Body of pancreas (tissue), 4 donors: ENCODE data around the gene NOL4L. TPM values are rescaled to one million over a fixed set of nuclear protein-coding genes. Genes with fewer than 3 reads are reported as not detected.
A peak's percentile ranks its signal among the peaks of the same experiment; 100 is the strongest.

Experiments used
- ATAC-seq: fragments of 150-250 bp; one replicate; pipeline ENCODE4 v1.9.1; 2016
- DNase-seq, 4 donors: peaks; one replicate each; pipeline ENCODE4 v3.0.0-alpha.2; 2019
- H3K27ac ChIP-seq, 4 donors: fragments of 200-600 bp; sonication (generic); 1 replicate in 3 of 4; 2 replicates in 1 of 4; pipeline versions ENCODE4 v1.5.1 to v1.6.1; 2016 to 2019; ENCODE audit warnings: mild to moderate bottlenecking in 1 of 4, mixed read lengths in 1 of 4, moderate library complexity in 1 of 4
- H3K27me3 ChIP-seq, 2 donors: fragments of 200-600 bp; sonication (generic); one replicate each; pipeline ENCODE4 v1.6.0; 2016; ENCODE audit warnings: mild to moderate bottlenecking in 1 of 2
- H3K36me3 ChIP-seq, 2 donors: fragments of 200-600 bp; sonication (generic); replicated peaks in 1 of 2; 2 replicates each; pipeline ENCODE4 v1.5.1; 2016; ENCODE audit warnings: low read depth in 2 of 2; ENCODE audit not compliant: insufficient read depth in 1 of 2
- H3K4me1 ChIP-seq: fragments of 200-600 bp; sonication (generic); one replicate; pipeline ENCODE4 v1.6.0; 2016
- H3K4me3 ChIP-seq, 2 donors: fragments of 200-600 bp; sonication (generic); 1 replicate in 1 of 2; 2 replicates in 1 of 2; pipeline ENCODE4 v1.5.1; 2016 to 2019
- H3K9me3 ChIP-seq, 3 donors: fragments of 200-600 bp; sonication (generic); 1 replicate in 2 of 3; 2 replicates in 1 of 3; pipeline ENCODE4 v1.5.1; 2016
- POLR2A ChIP-seq, 3 donors: fragments of 450-650 bp; IDR thresholded peaks; one replicate each; pipeline ENCODE4 v1.6.1; 2016; ENCODE audit warnings: antibody characterized with exemption in 3 of 3, mild to moderate bottlenecking in 2 of 3
- whole genome bisulfite sequencing, 2 donors: methylation state at CpG; one replicate each; pipeline ENCODE4 v1.1.5; 2017; 5-methylcytosine and 5-hydroxymethylcytosine counted together
- intact Hi-C: fragments of 100-400 bp; cut with DNase I; formaldehyde crosslinking; loops from one replicate; pipeline ENCODE4 v1.15.1; 2023
- total RNA-seq, 2 donors: library from RNA; depleted of rRNA; stranded (reverse); fragments of >200 nt; gene quantifications; one replicate each; pipeline ENCODE4 v1.1.0, GENCODE V29; 2016
- TF ChIP-seq, protein P1 (sequence below), 7 experiments: fragments of 450-650 bp in 4 of 7; fragments of 200-600 bp in 3 of 7; sonication (generic) in 3 of 7; IDR thresholded peaks; one replicate each; pipeline ENCODE4 v1.5.1; 2016 to 2019; ENCODE audit warnings: antibody characterized with exemption in 7 of 7

Gene NOL4L
- total RNA-seq, 2 donors from 2014 or later, result 15.0 to 36.9 TPM

DNA sequence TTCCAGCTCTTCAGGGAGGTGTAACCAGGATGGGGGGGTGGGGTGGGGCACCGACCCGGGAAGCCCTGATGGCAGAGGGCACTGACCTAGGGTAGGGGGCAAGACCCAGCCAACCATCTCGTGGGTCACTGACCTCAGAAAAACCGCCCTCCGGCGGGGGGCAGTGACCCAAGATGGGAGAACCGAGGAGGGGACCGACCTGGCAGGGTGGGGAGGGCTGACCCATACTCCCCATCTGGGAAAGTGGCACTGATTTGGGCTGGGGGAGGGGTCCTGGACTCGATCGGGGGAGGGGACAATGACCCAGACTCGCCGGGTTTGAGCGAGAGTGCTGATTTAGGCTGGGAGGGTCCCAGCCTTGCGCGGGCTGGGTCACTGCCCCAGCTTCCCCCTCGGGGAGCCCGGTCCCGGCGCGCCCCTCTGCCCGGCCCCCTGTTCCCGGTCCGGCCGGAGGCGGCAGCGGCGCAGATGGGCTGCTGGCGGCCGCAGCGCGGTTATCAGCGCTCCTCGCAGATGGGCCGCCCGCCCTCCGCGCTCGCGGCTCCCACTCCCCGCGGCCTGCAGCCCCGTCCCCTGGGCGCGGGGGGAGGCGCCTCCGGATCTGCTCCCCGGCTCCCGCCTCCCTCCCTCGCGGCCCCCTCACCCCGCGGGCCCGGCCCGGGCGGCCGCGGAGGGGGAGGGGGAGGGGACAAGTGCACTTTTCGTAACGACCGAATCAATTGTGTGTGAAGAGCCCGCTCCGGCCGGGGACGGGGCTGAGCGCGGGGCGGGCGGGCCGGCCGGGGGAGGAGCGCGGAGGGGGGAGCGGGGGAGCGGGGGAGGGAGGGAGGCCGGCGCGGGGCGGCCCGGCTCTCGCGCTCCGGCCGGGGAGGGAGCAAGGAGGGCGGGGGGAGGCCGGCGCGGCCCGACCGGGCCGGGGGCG, 2.2 kb downstream of the NOL4L start:
- peak overlapping the region in 1 of 2 donors; percentile 15 for H3K4me3 ChIP-seq
- H3K27ac ChIP-seq, result no peak overlapping the region
- peaks cover 17% of the 10 kb centered on the region for H3K4me1 ChIP-seq
- no peaks in the 10 kb centered on the region for H3K36me3 ChIP-seq
- 8 to 64% methylated on average over 10 to 67 of the region's 91 CpGs for WGBS, 2 donors
- DNase-seq (peak in 2 of 4 donors; percentile 21 to 38), ATAC-seq (peak; percentile 26)
- TF ChIP-seq POLR2A (IDR thresholded peaks at IDR 0.05), result no peak
- TF ChIP-seq, protein P1, sequence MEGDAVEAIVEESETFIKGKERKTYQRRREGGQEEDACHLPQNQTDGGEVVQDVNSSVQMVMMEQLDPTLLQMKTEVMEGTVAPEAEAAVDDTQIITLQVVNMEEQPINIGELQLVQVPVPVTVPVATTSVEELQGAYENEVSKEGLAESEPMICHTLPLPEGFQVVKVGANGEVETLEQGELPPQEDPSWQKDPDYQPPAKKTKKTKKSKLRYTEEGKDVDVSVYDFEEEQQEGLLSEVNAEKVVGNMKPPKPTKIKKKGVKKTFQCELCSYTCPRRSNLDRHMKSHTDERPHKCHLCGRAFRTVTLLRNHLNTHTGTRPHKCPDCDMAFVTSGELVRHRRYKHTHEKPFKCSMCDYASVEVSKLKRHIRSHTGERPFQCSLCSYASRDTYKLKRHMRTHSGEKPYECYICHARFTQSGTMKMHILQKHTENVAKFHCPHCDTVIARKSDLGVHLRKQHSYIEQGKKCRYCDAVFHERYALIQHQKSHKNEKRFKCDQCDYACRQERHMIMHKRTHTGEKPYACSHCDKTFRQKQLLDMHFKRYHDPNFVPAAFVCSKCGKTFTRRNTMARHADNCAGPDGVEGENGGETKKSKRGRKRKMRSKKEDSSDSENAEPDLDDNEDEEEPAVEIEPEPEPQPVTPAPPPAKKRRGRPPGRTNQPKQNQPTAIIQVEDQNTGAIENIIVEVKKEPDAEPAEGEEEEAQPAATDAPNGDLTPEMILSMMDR (IDR thresholded peaks at IDR 0.05), result no peak
- intact Hi-C loops, result no loop called here
- no peaks in the 10 kb centered on the region for H3K9me3 ChIP-seq
- no peaks in the 10 kb centered on the region for H3K27me3 ChIP-seq

DNA sequence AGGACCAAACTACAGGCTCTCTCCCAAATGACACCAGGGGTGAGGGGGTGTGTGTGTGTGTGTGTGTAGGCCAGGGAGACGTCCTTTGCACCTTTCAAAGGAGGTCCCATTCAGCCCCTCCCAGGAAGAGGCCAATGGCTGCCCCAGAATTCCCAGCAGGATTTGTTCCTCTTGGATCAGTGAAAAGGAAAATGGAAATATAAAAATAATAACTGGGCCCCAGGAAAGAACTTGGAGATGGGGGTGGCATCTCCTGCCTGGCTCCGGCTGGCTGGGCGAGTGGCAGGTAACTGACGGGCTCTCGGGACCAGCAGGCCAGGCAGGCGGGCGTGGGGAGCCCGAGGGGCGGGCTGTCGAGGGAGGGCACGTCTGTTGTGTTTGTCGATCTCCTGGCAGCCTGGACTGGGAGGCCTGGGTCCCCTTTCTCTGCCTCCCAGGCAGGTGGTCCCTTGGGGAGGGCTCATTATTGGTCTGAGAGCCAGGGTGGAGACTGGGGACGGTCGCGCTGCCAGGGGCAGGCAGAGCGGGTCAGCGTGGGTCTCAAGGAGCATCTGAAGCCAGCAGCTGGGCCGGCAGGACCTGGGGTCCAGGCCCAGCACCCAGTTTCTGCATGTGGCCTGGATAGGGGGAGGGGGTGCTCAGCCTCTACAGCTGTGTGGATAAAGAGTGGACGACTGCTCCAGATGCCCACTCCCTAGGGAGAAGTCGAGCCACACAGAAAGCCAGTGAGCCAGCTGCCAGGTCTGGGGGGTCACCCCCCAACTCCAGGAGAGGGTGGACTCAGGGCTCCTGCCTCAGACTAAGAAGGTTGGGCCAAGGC, 3.1 kb downstream of the NOL4L start:
- Histone ChIP-seq H3K27me3 (no peaks in the 10 kb centered on the region), H3K36me3 (no peaks in the 10 kb centered on the region), H3K27ac (no peak overlapping the region), H3K4me1 (peaks cover 17% of the 10 kb centered on the region), H3K9me3 (no peaks in the 10 kb centered on the region), H3K4me3 (no peak overlapping the region)
- intact Hi-C loops, result no loop called here
- no peak for ATAC-seq
- no peak for DNase-seq
- no peak for TF ChIP-seq POLR2A (IDR thresholded peaks at IDR 0.05)
- TF ChIP-seq, protein P1 (IDR thresholded peaks at IDR 0.05), result no peak
- WGBS, 2 donors, result 76 to 84% methylated on average over 15 to 18 of the region's 20 CpGs

DNA sequence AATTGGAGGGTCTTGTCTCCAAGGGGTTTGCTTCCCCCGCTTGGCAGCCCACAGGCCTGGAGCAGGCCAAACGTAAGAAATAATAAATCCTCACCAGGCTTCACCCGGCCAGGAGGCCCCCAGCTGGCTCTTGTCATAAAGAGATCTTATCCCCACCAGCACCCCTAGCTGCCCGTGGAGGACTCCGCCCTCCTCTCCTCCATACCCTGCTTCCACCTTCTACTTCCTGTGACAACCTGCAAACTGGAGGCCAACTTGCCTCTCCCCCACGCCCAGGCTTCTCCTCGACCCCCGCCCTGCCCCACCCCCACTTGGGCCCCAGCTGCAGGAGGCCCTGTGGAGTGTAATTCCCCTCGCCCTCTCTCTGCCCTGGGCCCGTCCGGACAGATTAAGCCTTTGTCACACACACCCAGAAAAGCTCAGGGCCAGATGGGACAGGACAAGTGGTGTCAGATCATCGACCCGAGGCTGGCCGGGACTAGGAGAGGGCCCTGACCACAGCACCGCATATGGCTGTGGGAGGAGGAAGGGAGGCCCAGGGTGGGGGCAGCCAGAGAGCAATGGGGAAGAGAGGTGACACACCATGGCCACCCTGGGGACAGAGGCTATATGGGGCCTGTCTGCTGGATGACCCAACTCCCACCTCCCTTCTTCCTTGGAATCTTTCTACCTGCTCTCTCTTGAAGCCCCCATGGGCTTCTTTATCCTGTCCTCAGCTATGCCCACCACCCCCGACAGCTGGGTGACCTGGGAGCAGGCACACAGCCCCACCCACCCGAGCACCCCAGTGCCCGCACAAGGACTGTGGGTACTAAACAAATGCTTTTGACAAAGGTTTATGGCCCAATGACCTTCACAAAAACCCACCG, 3.9 kb downstream of the NOL4L start:
- H3K9me3 ChIP-seq, result no peaks in the 10 kb centered on the region
- WGBS, 2 donors, result 69 to 76% methylated on average over 15 to 19 of the region's 19 CpGs
- ATAC-seq (no peak), DNase-seq (peak in 1 of 4 donors; percentile 38)
- H3K4me3 ChIP-seq, result no peak overlapping the region
- no peaks in the 10 kb centered on the region for H3K36me3 ChIP-seq
- H3K27me3 ChIP-seq, result no peaks in the 10 kb centered on the region
- H3K4me1 ChIP-seq, result peaks cover 17% of the 10 kb centered on the region
- no peak for TF ChIP-seq POLR2A (IDR thresholded peaks at IDR 0.05)
- TF ChIP-seq, protein P1 (IDR thresholded peaks at IDR 0.05), result no peak
- no peak overlapping the region for H3K27ac ChIP-seq
- intact Hi-C loops, result no loop called here

DNA sequence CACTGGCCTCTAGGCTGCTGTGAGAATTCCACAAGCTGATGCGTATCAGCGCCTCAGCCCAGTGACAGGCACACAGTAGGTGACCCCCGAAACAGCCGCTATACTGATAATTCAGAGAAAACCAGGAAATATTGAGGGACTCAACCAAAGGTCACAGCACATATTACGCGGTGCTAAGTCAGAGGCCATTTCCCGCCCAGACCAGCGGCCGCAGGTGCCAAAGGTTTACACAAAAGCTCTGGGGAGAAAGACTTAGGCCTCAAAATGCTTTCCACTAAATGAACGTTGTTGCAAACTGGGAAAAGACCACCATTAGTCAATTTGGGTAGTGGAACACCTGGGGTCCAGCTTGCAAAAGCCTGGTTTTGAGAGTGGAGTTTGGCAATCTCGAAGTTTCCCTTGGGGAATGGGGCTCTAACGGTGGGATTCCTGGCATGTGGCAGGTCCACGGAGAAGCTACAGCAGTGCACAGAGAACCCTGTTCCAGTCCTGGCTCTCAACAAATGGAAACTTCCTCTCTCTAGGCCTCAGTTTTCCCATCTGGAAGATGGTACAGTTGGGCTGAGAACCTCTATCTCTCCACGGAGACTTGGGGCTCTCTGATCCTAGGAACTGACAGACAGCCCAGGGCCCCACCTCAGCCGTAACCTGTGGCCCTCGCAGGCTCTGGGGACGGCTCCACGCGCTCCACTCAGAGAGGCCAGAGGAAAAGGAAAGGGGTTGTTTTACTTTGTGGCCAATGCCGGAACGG, 4.7 kb downstream of the NOL4L start:
- 79 to 87% methylated on average over 20 to 21 of the region's 21 CpGs for whole genome bisulfite sequencing, 2 donors
- Histone ChIP-seq H3K27me3 (no peaks in the 10 kb centered on the region), H3K4me3 (no peak overlapping the region), H3K36me3 (no peaks in the 10 kb centered on the region), H3K27ac (no peak overlapping the region), H3K4me1 (peaks cover 14% of the 10 kb centered on the region), H3K9me3 (no peaks in the 10 kb centered on the region)
- intact Hi-C loops, result no loop called here
- DNase-seq, result no peak
- TF ChIP-seq POLR2A (IDR thresholded peaks at IDR 0.05), result no peak
- TF ChIP-seq, protein P1 (IDR thresholded peaks at IDR 0.05), result no peak
- ATAC-seq, result no peak
